ENCODE measurements around the gene XPA.

XPA gene

GRCh38 chr9:97673922-97674321, 23.2 kb downstream of the XPA start:
- DNase-seq (ENCODE audit: extremely low read depth, low read depth), result no peak
- no peak overlapping the region for H3K4me3 ChIP-seq (replicated peaks; ENCODE audit: low read depth, low read length)
- TF ChIP-seq CTCF (IDR thresholded peaks at IDR 0.05; ENCODE audit: low read depth, low read length, missing control alignments), result no peak

GRCh38 chr9:97672403-97672802, 24.7 kb downstream of the XPA start:
- no peak overlapping the region for H3K4me3 ChIP-seq (replicated peaks; ENCODE audit: low read depth, low read length)
- DNase-seq (ENCODE audit: extremely low read depth, low read depth), result no peak
- no peak for TF ChIP-seq CTCF (IDR thresholded peaks at IDR 0.05; ENCODE audit: low read depth, low read length, missing control alignments)

- no peak for DNase-seq (ENCODE audit: extremely low read depth, low read depth)
- H3K4me3 ChIP-seq (replicated peaks; ENCODE audit: low read depth, low read length), result no peak overlapping the region
- TF ChIP-seq CTCF (IDR thresholded peaks at IDR 0.05; ENCODE audit: low read depth, low read length, missing control alignments), result no peak
Observed at GRCh38 chr9:97670586-97670985, 26.6 kb downstream of the XPA start.

- no peak for TF ChIP-seq CTCF (IDR thresholded peaks at IDR 0.05; ENCODE audit: low read depth, low read length, missing control alignments)
- DNase-seq (ENCODE audit: extremely low read depth, low read depth), result no peak
- no peak overlapping the region for H3K4me3 ChIP-seq (replicated peaks; ENCODE audit: low read depth, low read length)
Observed at GRCh38 chr9:97668485-97668884, 28.7 kb downstream of the XPA start.

- no peak for DNase-seq (ENCODE audit: extremely low read depth, low read depth)
- no peak for TF ChIP-seq CTCF (IDR thresholded peaks at IDR 0.05; ENCODE audit: low read depth, low read length, missing control alignments)
Observed at GRCh38 chr9:97666907-97667686, 30.0 kb downstream of the XPA start.

GRCh38 chr9:97665742-97666141, 31.4 kb downstream of the XPA start:
- no peak for TF ChIP-seq CTCF (IDR thresholded peaks at IDR 0.05; ENCODE audit: low read depth, low read length, missing control alignments)
- no peak for DNase-seq (ENCODE audit: extremely low read depth, low read depth)
- H3K4me3 ChIP-seq (replicated peaks; ENCODE audit: low read depth, low read length), result no peak overlapping the region

More at GRCh38 chr9:97666907-97667686, 30.0 kb downstream of the XPA start:
- no peak overlapping the region for H3K4me3 ChIP-seq (replicated peaks; ENCODE audit: low read depth, low read length)

- H3K4me3 ChIP-seq (replicated peaks; ENCODE audit: low read depth, low read length), result no peak overlapping the region
- DNase-seq (ENCODE audit: extremely low read depth, low read depth), result no peak
- no peak for TF ChIP-seq CTCF (IDR thresholded peaks at IDR 0.05; ENCODE audit: low read depth, low read length, missing control alignments)
Observed at GRCh38 chr9:97660847-97661246, 36.3 kb downstream of the XPA start.
